Measurements from ENCODE around the gene ATF6.
"Not testable (repeated sequence)": the region's sequence is repeated elsewhere in the genome, so short reads cannot be mapped to it uniquely, and the experiment has no call there.

The ATF6 gene, protein sequence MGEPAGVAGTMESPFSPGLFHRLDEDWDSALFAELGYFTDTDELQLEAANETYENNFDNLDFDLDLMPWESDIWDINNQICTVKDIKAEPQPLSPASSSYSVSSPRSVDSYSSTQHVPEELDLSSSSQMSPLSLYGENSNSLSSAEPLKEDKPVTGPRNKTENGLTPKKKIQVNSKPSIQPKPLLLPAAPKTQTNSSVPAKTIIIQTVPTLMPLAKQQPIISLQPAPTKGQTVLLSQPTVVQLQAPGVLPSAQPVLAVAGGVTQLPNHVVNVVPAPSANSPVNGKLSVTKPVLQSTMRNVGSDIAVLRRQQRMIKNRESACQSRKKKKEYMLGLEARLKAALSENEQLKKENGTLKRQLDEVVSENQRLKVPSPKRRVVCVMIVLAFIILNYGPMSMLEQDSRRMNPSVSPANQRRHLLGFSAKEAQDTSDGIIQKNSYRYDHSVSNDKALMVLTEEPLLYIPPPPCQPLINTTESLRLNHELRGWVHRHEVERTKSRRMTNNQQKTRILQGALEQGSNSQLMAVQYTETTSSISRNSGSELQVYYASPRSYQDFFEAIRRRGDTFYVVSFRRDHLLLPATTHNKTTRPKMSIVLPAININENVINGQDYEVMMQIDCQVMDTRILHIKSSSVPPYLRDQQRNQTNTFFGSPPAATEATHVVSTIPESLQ

GRCh38 chr1:161766102-161766981, at the start of gene ATF6:
ATF6 (plus strand) TSS chr1:161766320; CDS start chr1:161766361, 41 bp downstream.
- peak; percentile 62 for DNase-seq (ENCODE audit: low read depth)

DNA sequence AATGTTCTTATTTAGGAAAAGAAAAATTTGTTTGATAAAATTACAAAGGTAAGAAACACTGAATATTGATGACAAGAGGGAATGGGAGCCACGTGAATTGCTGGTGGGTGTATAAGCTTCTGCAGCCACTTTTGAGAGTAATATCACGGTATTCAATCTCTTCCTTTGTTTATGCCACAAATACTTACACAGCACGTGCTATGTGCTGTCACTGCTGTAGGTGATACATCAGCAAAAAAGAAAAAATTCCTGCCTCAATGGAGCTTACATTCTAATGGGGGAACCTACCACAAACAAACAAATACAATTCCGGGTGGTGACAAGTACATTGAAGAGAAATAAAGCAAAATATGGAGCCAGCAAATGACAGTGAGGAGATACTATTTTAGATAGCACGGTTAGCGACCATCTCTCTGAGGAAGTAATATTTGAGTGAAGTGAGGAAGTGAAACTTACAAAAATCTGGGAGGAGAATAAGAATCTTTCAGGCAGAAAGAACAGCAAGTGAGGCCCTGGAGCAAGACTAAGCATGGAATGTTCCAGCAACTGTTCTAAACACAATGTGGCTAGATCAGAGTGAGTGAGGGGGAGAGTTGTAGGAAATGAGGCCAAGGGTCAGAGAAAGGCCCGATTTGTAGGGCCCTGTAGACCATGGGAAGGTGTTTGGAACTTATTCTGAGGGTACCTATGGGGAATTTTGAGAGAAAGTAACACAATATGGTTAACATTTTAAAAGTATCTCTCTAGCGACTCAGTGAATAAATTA, 47.4 kb upstream of the ATF6 start:
- no peak for DNase-seq (ENCODE audit: low read depth)

GRCh38 chr1:161719325-161719611, 46.9 kb upstream of the ATF6 start:
- DNase-seq (ENCODE audit: low read depth): no peak

GRCh38 chr1:161720422-161720821, 45.7 kb upstream of the ATF6 start:
- no peak for DNase-seq (ENCODE audit: low read depth)

DNA sequence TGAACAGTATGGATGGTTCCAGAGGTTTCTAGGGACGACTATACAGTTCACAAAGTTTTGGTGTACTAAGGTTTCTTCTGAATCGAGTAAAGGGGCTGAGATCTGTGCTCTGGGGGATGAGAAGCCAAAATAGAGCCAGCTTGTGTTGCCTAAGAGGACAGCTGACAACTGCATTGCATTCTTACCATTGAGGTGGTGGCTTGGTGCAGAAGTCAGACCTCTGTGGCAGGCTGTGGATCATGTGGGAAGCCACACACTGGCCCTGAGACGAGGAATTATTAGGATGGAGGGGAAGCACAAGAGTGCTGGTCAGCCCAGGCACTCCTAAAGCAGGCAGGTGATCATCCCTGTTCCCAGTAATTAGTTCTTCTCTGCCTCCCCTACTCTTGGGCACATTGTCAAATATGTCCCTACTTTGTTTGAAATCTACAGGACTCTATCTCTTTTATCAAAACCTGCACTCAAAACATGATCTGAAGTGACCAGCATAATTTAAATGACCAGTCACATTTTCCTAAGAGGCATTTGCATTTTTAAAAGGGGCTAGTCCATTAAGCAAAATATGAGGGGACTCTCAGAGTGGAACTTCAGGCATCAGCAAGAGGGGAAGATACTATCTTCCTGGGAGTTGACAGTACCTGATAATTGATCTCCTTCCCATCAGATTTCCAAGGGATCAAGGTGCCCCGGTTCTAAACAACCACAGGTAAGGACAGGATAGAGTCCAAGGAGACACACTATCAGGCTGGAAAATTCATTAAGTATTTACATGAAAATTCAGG, 45.0 kb upstream of the ATF6 start, which contains the start of gene FCRLB:
Gene FCRLB, plus strand, starts transcription at position 589 of the 782 bp plus-strand sequence. CDS start 1,129 bp downstream, outside the sequence.
- DNase-seq (ENCODE audit: low read depth): no peak

GRCh38 chr1:161721738-161722343, 44.3 kb upstream of the ATF6 start:
- no peak for DNase-seq (ENCODE audit: low read depth)

DNA sequence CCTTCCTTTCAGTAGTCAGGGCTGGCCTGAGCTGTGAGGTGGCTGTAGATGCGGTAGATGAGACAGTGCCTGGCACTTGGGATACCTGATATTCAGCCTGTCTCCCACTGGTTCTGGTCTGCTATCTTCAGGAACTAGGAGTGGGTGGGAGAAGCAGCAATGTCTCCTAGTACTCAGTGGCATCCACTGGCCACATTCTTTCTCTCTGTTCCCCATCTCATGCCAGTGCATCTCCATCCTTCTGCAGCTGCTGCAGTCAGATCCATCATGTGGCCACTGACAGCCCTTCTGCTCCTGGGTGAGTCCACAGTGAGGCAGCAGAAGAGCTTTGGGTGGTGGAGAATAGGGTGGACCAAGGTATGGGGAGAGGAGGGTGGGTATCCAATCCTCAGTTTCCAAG, 43.7 kb upstream of the ATF6 start:
- no peak for DNase-seq (ENCODE audit: low read depth)

- DNase-seq (ENCODE audit: low read depth): no peak
These were observed 42.5 kb upstream of the ATF6 start for GRCh38 chr1:161723459-161724141.

GRCh38 chr1:161725258-161725907, 40.7 kb upstream of the ATF6 start:
- DNase-seq (ENCODE audit: low read depth): not testable (repeated sequence)

- DNase-seq (ENCODE audit: low read depth): no peak
These were observed 40.1 kb upstream of the ATF6 start for GRCh38 chr1:161725908-161726472.

DNA sequence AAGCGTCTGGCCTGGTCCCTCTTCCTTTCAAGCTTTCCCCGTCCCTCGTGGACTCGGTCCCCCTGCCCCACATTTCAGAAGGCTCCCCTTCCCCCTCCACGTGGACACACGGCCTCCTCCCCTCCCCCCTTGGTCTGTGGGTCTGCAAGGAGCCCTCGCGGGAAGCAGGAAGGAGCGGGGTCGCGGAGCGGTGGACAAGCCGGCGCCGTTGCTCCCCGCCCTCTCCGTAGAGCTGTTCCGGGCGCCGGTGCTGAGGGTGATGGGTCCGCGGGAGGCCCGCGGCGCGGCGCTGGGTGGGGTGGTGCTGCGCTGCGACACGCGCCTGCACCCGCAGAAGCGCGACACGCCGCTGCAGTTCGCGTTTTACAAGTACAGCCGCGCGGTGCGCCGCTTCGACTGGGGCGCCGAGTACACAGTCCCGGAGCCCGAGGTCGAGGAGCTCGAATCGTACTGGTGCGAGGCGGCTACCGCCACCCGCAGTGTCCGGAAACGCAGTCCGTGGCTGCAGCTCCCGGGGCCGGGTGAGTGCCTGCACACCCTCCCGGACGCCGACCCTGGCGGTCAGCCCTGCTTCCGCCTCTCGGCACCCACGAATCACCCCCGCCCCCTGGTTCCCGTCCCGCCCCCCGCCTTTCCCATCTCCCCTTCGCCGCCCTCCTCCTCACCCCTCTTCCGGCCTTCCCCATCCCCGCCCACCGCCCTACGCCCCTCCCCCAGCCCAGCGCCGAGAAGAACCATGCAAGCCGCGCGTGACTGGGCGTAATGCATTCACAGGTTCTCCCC, 39.5 kb upstream of the ATF6 start:
- DNase-seq (ENCODE audit: low read depth): no peak

GRCh38 chr1:161727256-161727924, 38.7 kb upstream of the ATF6 start:
- DNase-seq (ENCODE audit: low read depth): no peak

GRCh38 chr1:161728376-161729226, 37.5 kb upstream of the ATF6 start:
- no peak for DNase-seq (ENCODE audit: low read depth)

- no peak for DNase-seq (ENCODE audit: low read depth)
These were observed 36.0 kb upstream of the ATF6 start for GRCh38 chr1:161730050-161730564.

DNA sequence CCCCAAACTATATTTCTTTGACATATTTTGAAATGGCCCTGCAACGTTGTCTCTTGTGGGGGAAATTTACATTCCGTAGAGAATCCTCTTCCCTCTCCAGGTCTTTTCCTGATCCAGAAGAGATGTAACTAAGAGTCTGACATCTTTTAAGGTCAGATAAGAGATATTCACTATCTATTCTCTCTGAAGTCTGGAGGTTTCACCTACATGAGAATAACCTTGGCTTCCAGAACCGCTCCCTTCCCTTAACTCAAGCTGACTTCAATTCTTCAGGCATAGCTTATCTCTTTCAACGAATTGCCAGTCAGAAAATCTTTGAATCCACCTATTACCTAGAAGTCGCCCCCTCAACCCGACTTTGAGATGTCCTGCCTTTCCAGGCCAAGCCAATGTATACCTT, 34.9 kb upstream of the ATF6 start:
- DNase-seq (ENCODE audit: low read depth): no peak

DNA sequence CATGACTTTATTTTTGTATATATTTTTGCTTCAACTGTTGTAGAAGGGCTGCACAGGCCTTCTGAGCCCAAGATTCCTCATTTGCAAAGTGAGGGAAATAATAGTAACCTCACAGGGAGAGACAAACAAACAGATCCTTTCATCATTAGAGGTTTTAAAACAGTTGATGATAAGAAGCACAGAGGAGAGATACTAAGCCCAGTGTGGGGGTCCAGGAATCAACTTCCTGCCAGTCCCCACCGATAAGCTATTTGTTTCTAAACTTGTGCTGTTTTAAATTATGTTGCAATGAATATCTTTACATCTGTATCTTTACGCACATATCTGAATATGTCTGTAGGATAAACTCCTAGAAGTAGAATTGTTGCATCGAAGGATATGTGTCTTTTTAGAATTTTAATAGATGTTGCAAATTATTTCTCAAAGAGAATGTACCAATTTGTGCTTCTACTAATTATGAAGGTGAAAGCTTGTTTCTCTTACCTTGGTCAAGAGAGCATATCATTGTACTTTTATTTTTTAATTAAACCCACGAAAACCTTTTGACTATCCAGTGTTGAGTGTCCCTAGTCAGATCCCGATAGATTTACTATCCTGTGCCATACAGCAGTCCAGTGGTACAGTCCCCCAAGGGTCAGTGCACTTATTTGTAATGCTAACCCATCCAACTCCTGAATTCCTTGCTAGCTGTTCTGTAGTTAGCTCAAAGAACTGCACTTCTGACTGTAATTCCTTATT, 34.0 kb upstream of the ATF6 start:
- no peak for DNase-seq (ENCODE audit: low read depth)

All from HS-27A (cell line).